ENCODE results near the gene UMODL1. TPM values are rescaled to one million over a fixed set of nuclear protein-coding genes. Genes with fewer than 3 reads are reported as not detected.

UMODL1 gene
- total RNA-seq, result not detected in 2 replicates

GRCh38 chr21:42071146-42071737 is at the start of gene UMODL1:
Gene UMODL1 (plus strand): TSS chr21:42071317. CDS start chr21:42071317, 0 bp downstream.

Other genes with a start within 250 kb of the UMODL1 start
- gene PRDM15, start 192.0 kb upstream of the UMODL1 start, total RNA-seq, result 3.6 and 4.7 TPM in 2 replicates
- gene C2CD2, start 117.3 kb upstream of the UMODL1 start, total RNA-seq, result 1.2 and 2.0 TPM in 2 replicates
- gene ZBTB21, start 61.0 kb upstream of the UMODL1 start, total RNA-seq, result 9.4 and 10.5 TPM in 2 replicates
- gene ABCG1, start 147.8 kb downstream of the UMODL1 start, total RNA-seq, result under 0.01 and 2.8 TPM in 2 replicates
- not detected in 2 replicates for gene TFF3, start 244.1 kb downstream of the UMODL1 start, total RNA-seq